K562 (cell line): ENCODE measurements around the gene CCDC18. TPM values are rescaled to one million over a fixed set of nuclear protein-coding genes. Genes with fewer than 3 reads are reported as not detected.

Experiments used
- ATAC-seq: fragments of 200-7000 bp; cut with Tn5 transposase; 3 replicates; pipeline ENCODE4 v1.9.1; 2020; ENCODE audit warnings: moderate library complexity
- BruUV-seq: library from RNA; stranded (reverse); fragments of 400-500 nt; replicated peaks from 2 replicates; lab custom pipeline; 2021; lab: Mats Ljungman, UMichigan
- CTCF ChIA-PET: fragments of 300-600 bp; formaldehyde crosslinking; extraction: SDS; loops from one replicate; lab custom pipeline; 2021; ENCODE audit warnings: low intra/inter-chr PET ratio; lab: Yijun Ruan, JAX
- POLR2A ChIA-PET: fragments of 300-600, 350-650 bp; sonication (Branson Sonifier 250); formaldehyde crosslinking; extraction: SDS; loops from one replicate; lab custom pipeline; 2021; ENCODE audit warnings: antibody characterized with exemption, inconsistent platforms; lab: Yijun Ruan, JAX
- DNase-seq, 4 experiments: peaks; one replicate each; pipeline versions ENCODE4 v3.0.0 to v3.0.0-alpha.2; 2011 to 2018; ENCODE audit warnings: low spot score in 3 of 4, mixed read lengths in 3 of 4; ENCODE audit errors: extremely low read depth in 1 of 4
- FAIRE-seq: peaks from 2 replicates; lab custom pipeline; 2011; peaks lifted over from hg19 to GRCh38; lab: Jason Lieb, UNC
- H2AFZ ChIP-seq: 2 replicates; pipeline ENCODE4 v1.6.0; 2011; ENCODE audit warnings: low read depth, low read length, control low read depth, inconsistent platforms
- H3K27ac ChIP-seq: fragments of 200-600 bp; 3 replicates; pipeline ENCODE4 v1.8.0; 2011; ENCODE audit warnings: low read depth, mild to moderate bottlenecking, control low read depth, inconsistent platforms, low read length, moderate library complexity, mixed read lengths; ENCODE audit errors: extremely low read depth
- H3K27me3 ChIP-seq, 2 experiments: fragments of 300-600 bp in 1 of 2; 2 replicates in 1 of 2; 3 replicates in 1 of 2; pipeline versions ENCODE4 v1.6.0 to v1.8.0; 2011; ENCODE audit warnings: inconsistent platforms in 2 of 2, low read length in 2 of 2, mild to moderate bottlenecking in 1 of 2, mixed read lengths in 1 of 2, moderate library complexity in 1 of 2; ENCODE audit not compliant: control insufficient read depth in 2 of 2, insufficient read depth in 2 of 2
- H3K36me3 ChIP-seq: fragments of 300-600 bp; 3 replicates; pipeline ENCODE4 v1.8.0; 2011; ENCODE audit warnings: mild to moderate bottlenecking, low read length, inconsistent platforms; ENCODE audit not compliant: control insufficient read depth, insufficient read depth
- H3K4me1 ChIP-seq, 2 experiments: fragments of 200-600 bp in 1 of 2; replicated peaks in 1 of 2; 2 replicates in 1 of 2; 3 replicates in 1 of 2; pipeline versions ENCODE4 v1.5.1 to v1.8.0; 2011; ENCODE audit warnings: inconsistent platforms in 2 of 2, low read length in 2 of 2, mild to moderate bottlenecking in 1 of 2, mixed read lengths in 1 of 2, moderate library complexity in 1 of 2; ENCODE audit not compliant: control insufficient read depth in 2 of 2, insufficient read depth in 2 of 2
- H3K4me2 ChIP-seq: 2 replicates; pipeline ENCODE4 v1.6.1; 2011; ENCODE audit warnings: low read length, control low read depth, inconsistent platforms, mixed read lengths; ENCODE audit not compliant: insufficient read depth
- H3K4me3 ChIP-seq: fragments of 200-600 bp; sonication (generic), shearing (Covaris generic); 2 replicates; pipeline ENCODE4 v1.5.1; 2016; ENCODE audit warnings: control low read depth, inconsistent platforms
- H3K79me2 ChIP-seq: fragments of 200-600 bp; 3 replicates; pipeline ENCODE4 v1.8.0; 2011; ENCODE audit warnings: low read length, inconsistent platforms; ENCODE audit not compliant: control insufficient read depth, insufficient read depth
- H3K9ac ChIP-seq, 2 experiments: 2 replicates each; pipeline versions ENCODE4 v1.6.0 to v1.6.1; 2011; ENCODE audit warnings: low read depth in 2 of 2, low read length in 2 of 2, control low read depth in 1 of 2, inconsistent platforms in 1 of 2, mild to moderate bottlenecking in 1 of 2, mixed read lengths in 1 of 2; ENCODE audit not compliant: insufficient read depth in 1 of 2
- H3K9me1 ChIP-seq: one replicate; pipeline ENCODE4 v1.6.0; 2011; ENCODE audit warnings: inconsistent platforms, mild to moderate bottlenecking, low read length, moderate library complexity; ENCODE audit not compliant: control insufficient read depth, insufficient read depth
- H3K9me3 ChIP-seq: replicated peaks from 2 replicates; pipeline ENCODE4 v1.5.1; 2011; ENCODE audit warnings: low read depth, low read length, inconsistent platforms; ENCODE audit not compliant: control insufficient read depth, insufficient read depth
- H4K20me1 ChIP-seq: replicated peaks from 2 replicates; pipeline ENCODE4 v1.6.1; 2011; ENCODE audit warnings: low read length, inconsistent platforms, mixed read lengths; ENCODE audit not compliant: control insufficient read depth, insufficient read depth
- C11orf30 ChIP-seq: fragments of 450-650 bp; IDR thresholded peaks from 2 replicates; pipeline ENCODE4 v1.6.1; 2016; ENCODE audit warnings: low read depth, mild to moderate bottlenecking
- IFI16 ChIP-seq: fragments of 250-450 bp; sonication (Bioruptor Pico); IDR thresholded peaks from 2 replicates; pipeline ENCODE4 v2.1.2; 2022; ENCODE audit warnings: mild to moderate bottlenecking, inconsistent platforms
- MAFF ChIP-seq: IDR thresholded peaks from 2 replicates; pipeline ENCODE4 v1.6.1; 2012; ENCODE audit warnings: low read length, improper control_type of control experiment
- SIX5 ChIP-seq, 2 experiments: IDR thresholded peaks; 2 replicates each; pipeline ENCODE4 v1.6.1; 2011; ENCODE audit warnings: low read length in 2 of 2, borderline replicate concordance in 1 of 2, low read depth in 1 of 2, mild to moderate bottlenecking in 1 of 2, moderate library complexity in 1 of 2; ENCODE audit not compliant: insufficient read depth in 1 of 2
- SRSF7 ChIP-seq: fragments of 200-400 bp; formaldehyde crosslinking; optimal IDR thresholded peaks from 2 replicates; pipeline ENCODE3; 2017; ENCODE audit warnings: mild to moderate bottlenecking, low read depth, low read length
- ZNF316 ChIP-seq: fragments of 450-650 bp; IDR thresholded peaks from 2 replicates; pipeline ENCODE4 v1.6.1; 2016
- in situ Hi-C: fragments of 300-500 bp; cut with MboI; formaldehyde crosslinking; loops from 4 replicates; pipeline ENCODE4 v1.15.0; 2018; ENCODE audit warnings: inconsistent platforms, mixed read lengths
- intact Hi-C: fragments of 100-400 bp; cut with micrococcal nuclease; formaldehyde crosslinking; loops from 2 replicates; pipeline ENCODE4 v1.14.2; 2022
- polyA plus RNA-seq, 8 experiments: library from polyadenylated mRNA; depleted of rRNA in 4 of 8; stranded (reverse) in 5 of 8; unstranded in 3 of 8; fragments of >200 nt; fragmentation: Nextera tagmentation in 2 of 8; fragmentation: Illumina TruSeq in 1 of 8; extraction: Ambion mirVana in 2 of 8; extraction: Trizol in 1 of 8; gene quantifications; 2 replicates each; pipeline versions ENCODE4 v1.2.1 to v1.2.3, GENCODE V29; 2011 to 2014; ENCODE audit warnings: inconsistent platforms in 1 of 8, missing spikeins in 1 of 8
- total RNA-seq, 7 experiments: library from RNA; depleted of rRNA in 6 of 7; stranded (reverse); fragments of >200 nt in 6 of 7; fragmentation: Illumina TruSeq in 2 of 7; extraction: Trizol in 2 of 7; gene quantifications; 2 replicates each; pipeline versions ENCODE4 v1.2.1 to v1.2.3, GENCODE V29; 2011 to 2021; ENCODE audit warnings: low replicate concordance in 1 of 7
- TF ChIP-seq, protein P1 (sequence below), 2 experiments: fragments of 450-650 bp; IDR thresholded peaks; 2 replicates each; pipeline ENCODE4 v1.6.1; 2016

Gene CCDC18
- total and polyA plus RNA-seq, 9 of the 15 experiments (the other 6 are each of a cell fraction or from before 2014, with no cell fraction given) = 19.5 to 34.2 (median 24.3) TPM

DNA sequence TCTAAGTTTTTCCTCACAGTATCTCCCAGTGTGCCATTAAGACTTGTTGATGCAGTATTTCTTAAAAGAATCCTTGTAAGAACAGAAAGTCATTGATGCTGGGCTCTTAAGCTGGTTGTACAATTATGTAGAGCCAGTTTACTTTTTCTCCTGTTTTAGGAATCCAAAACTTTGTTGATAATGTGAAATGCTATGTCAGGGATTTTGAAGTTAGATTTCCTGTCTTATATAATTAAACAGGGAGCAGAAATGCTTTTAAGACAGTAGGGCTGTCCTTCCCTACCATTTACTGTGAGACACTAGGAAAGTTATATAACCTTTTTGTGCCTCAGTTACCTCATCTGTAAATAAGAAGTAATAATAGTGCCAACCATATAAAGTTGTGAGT, 26.0 kb downstream of the CCDC18 start:
- no peak overlapping the region for H3K4me2 ChIP-seq
- intact Hi-C loops = no loop called here
- DNase-seq = no peak
- no peaks in the 10 kb centered on the region for H3K27me3 ChIP-seq
- no peaks in the 10 kb centered on the region for H3K79me2 ChIP-seq
- H2AFZ ChIP-seq = no peak overlapping the region
- no peaks in the 10 kb centered on the region for H3K9me3 ChIP-seq
- no peaks in the 10 kb centered on the region for H4K20me1 ChIP-seq
- H3K4me3 ChIP-seq = no peak overlapping the region
- BruUV-seq = no TSS peak
- peak; percentile 23; the same call in 1 of the 2 replicates for TF ChIP-seq MAFF
- TF ChIP-seq IFI16 = no peak
- no peak for TF ChIP-seq SRSF7
- peak; percentile 47 for TF ChIP-seq C11orf30
- TF ChIP-seq, protein P1, sequence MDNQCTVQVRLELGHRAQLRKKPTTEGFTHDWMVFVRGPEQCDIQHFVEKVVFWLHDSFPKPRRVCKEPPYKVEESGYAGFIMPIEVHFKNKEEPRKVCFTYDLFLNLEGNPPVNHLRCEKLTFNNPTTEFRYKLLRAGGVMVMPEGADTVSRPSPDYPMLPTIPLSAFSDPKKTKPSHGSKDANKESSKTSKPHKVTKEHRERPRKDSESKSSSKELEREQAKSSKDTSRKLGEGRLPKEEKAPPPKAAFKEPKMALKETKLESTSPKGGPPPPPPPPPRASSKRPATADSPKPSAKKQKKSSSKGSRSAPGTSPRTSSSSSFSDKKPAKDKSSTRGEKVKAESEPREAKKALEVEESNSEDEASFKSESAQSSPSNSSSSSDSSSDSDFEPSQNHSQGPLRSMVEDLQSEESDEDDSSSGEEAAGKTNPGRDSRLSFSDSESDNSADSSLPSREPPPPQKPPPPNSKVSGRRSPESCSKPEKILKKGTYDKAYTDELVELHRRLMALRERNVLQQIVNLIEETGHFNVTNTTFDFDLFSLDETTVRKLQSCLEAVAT (IDR thresholded peaks at IDR 0.05) = no peak
- TF ChIP-seq ZNF316 = peak; percentile 61
- no peak for TF ChIP-seq SIX5 (IDR thresholded peaks at IDR 0.05; ENCODE audit: borderline replicate concordance in 1 of 2, insufficient read depth in 1 of 2, low read depth in 1 of 2, low read length in 2 of 2)
- H3K4me1 ChIP-seq = no peaks in the 10 kb centered on the region
- POLR2A ChIA-PET = no interaction called here
- in situ Hi-C loops = no loop called here
- no peak for ATAC-seq
- CTCF ChIA-PET = no interaction called here
- no peak overlapping the region for H3K9ac ChIP-seq
- FAIRE-seq = no peak
- no peak overlapping the region for H3K27ac ChIP-seq
- H3K9me1 ChIP-seq = no peaks in the 10 kb centered on the region
- peaks cover 67% of the 10 kb centered on the region; the same call in 2 of the 3 replicates for H3K36me3 ChIP-seq
